Measurements from ENCODE around the gene EPHA3.

GRCh38 chr3:89452066-89452465, 344.6 kb downstream of the EPHA3 start:
- TF ChIP-seq CTCF (IDR thresholded peaks at IDR 0.05; ENCODE audit: low read length) = no peak
- TF ChIP-seq EZH2 (IDR thresholded peaks at IDR 0.05; ENCODE audit: borderline replicate concordance, low read length) = no peak

Data from OCI-LY1 (cell line).